CD4-positive, alpha-beta T cell (primary cell): ENCODE results near the gene TYROBP. TPM values are rescaled to one million over a fixed set of nuclear protein-coding genes. Genes with fewer than 3 reads are reported as not detected.

Experiments used
- ATAC-seq: fragments of 200-7000 bp; cut with Tn5 transposase; one replicate; pipeline ENCODE4 v1.10.0; 2022; ENCODE audit warnings: mild to moderate bottlenecking; ENCODE audit not compliant: poor library complexity
- CTCF ChIA-PET: fragments of 350-600 bp; sonication (Branson Sonifier 250); formaldehyde crosslinking; loops from one replicate; lab custom pipeline; 2021; ENCODE audit warnings: antibody characterized with exemption, inconsistent platforms; lab: Charles Lee
- POLR2A ChIA-PET: fragments of 350-600 bp; sonication (Branson Sonifier 250); formaldehyde crosslinking; loops from one replicate; lab custom pipeline; 2021; ENCODE audit warnings: antibody characterized with exemption, inconsistent platforms; lab: Charles Lee
- DNase-seq, 14 experiments: peaks; one replicate each; pipeline ENCODE4 v3.0.0-alpha.2; 2013 to 2020; ENCODE audit warnings: mixed read lengths in 2 of 14
- H3K27ac ChIP-seq, 2 donors: one replicate each; pipeline versions ENCODE4 v1.5.1 to v1.7.0; 2013; ENCODE audit warnings: low read length in 2 of 2, low read depth in 1 of 2, mild to moderate bottlenecking in 1 of 2
- H3K27me3 ChIP-seq, 2 experiments: 1 replicate in 1 of 2; 2 replicates in 1 of 2; pipeline versions ENCODE4 v1.6.1 to v1.7.0; 2013; ENCODE audit warnings: low read length in 2 of 2, control low read depth in 1 of 2, mild to moderate bottlenecking in 1 of 2, moderate library complexity in 1 of 2; ENCODE audit not compliant: insufficient read depth in 2 of 2, control insufficient read depth in 1 of 2
- H3K36me3 ChIP-seq: one replicate; pipeline ENCODE4 v1.6.1; 2013; ENCODE audit warnings: low read length, control low read depth; ENCODE audit not compliant: insufficient read depth
- H3K4me1 ChIP-seq: one replicate; pipeline ENCODE4 v1.6.1; 2013; ENCODE audit warnings: low read length, control low read depth; ENCODE audit not compliant: insufficient read depth
- H3K4me3 ChIP-seq: one replicate; pipeline ENCODE4 v1.5.1; 2013; ENCODE audit warnings: mild to moderate bottlenecking, low read length, moderate library complexity
- H3K9me3 ChIP-seq, 2 experiments: 1 replicate in 1 of 2; 2 replicates in 1 of 2; pipeline versions ENCODE4 v1.6.1 to v1.7.0; 2013; ENCODE audit warnings: low read length in 2 of 2, mild to moderate bottlenecking in 2 of 2, control low read depth in 1 of 2, moderate library complexity in 1 of 2; ENCODE audit not compliant: control insufficient read depth in 1 of 2, insufficient read depth in 1 of 2
- H3K27ac Mint-ChIP-seq: one replicate; pipeline ENCODE4 v1.8.0; 2020; ENCODE audit warnings: mixed read lengths
- H3K27me3 Mint-ChIP-seq: one replicate; pipeline ENCODE4 v1.8.0; 2021; ENCODE audit warnings: mixed read lengths
- H3K36me3 Mint-ChIP-seq: one replicate; pipeline ENCODE4 v1.8.0; 2021; ENCODE audit warnings: low read depth, mixed read lengths
- H3K4me1 Mint-ChIP-seq: one replicate; pipeline ENCODE4 v1.8.0; 2021; ENCODE audit warnings: low read depth, mixed read lengths
- H3K4me3 Mint-ChIP-seq: one replicate; pipeline ENCODE4 v1.8.0; 2020; ENCODE audit warnings: mild to moderate bottlenecking, mixed read lengths
- H3K9me3 Mint-ChIP-seq: one replicate; pipeline ENCODE4 v1.8.0; 2020; ENCODE audit warnings: mixed read lengths
- CTCF ChIP-seq: fragments of 200-600 bp; IDR thresholded peaks from one replicate; pipeline ENCODE4 v1.8.0; 2022; ENCODE audit warnings: antibody characterized with exemption, mild to moderate bottlenecking
- intact Hi-C, 2 experiments: fragments of 100-400 bp; cut with DNase I in 1 of 2; cut with micrococcal nuclease in 1 of 2; formaldehyde crosslinking; loops; one replicate each; pipeline versions ENCODE4 v1.15.1 to v1.9.0; 2023 to 2025; cut with DNase I, micrococcal nuclease
- total RNA-seq, 174 experiments: library from RNA in 2 of 174; stranded (reverse) in 2 of 174; gene quantifications; one replicate each; pipeline ENCODE4 v1.2.3 and lab custom pipeline; 2021 to 2026

Gene TYROBP
- total RNA-seq, 2 experiments from 2014 or later = 6.0 to 7.6 TPM

GRCh38 chr19:35860818-35861639 is 47.1 kb downstream of the TYROBP start:
- peaks cover 0 to 32% of the 10 kb centered on the region in 2 experiments for H3K9me3 ChIP-seq
- ATAC-seq (no peak), DNase-seq (no peak)
- H3K4me3 Mint-ChIP-seq = no peak overlapping the region
- H3K4me1 ChIP-seq = peaks cover 21% of the 10 kb centered on the region
- peaks cover 5% of the 10 kb centered on the region for H3K4me1 Mint-ChIP-seq
- TF ChIP-seq CTCF = no peak
- no peak overlapping the region for H3K4me3 ChIP-seq
- ChIA-PET POLR2A (no interaction called here), CTCF (no interaction called here)
- H3K9me3 Mint-ChIP-seq = no peaks in the 10 kb centered on the region
- no peak overlapping the region for H3K27ac ChIP-seq
- intact Hi-C loops = no loop called here
- no peaks in the 10 kb centered on the region for H3K36me3 ChIP-seq
- peaks cover 42 to 54% of the 10 kb centered on the region in 2 experiments for H3K27me3 ChIP-seq
- H3K36me3 Mint-ChIP-seq = no peaks in the 10 kb centered on the region
- H3K27me3 Mint-ChIP-seq = peaks cover 78% of the 10 kb centered on the region
- H3K27ac Mint-ChIP-seq = no peak overlapping the region

GRCh38 chr19:35860436-35860817 is 47.7 kb downstream of the TYROBP start:
- no peaks in the 10 kb centered on the region for H3K36me3 Mint-ChIP-seq
- intact Hi-C loops = no loop called here

GRCh38 chr19:35859414-35859813 is 48.7 kb downstream of the TYROBP start:
- peaks cover 58 to 63% of the 10 kb centered on the region in 2 experiments for H3K27me3 ChIP-seq
- H3K4me3 Mint-ChIP-seq = no peak overlapping the region

More at GRCh38 chr19:35860436-35860817, 47.7 kb downstream of the TYROBP start:
- ATAC-seq (no peak), DNase-seq (peak in 1 of 14 experiments; percentile 18)
- Mint-ChIP-seq H3K4me1 (peaks cover 5% of the 10 kb centered on the region), H3K9me3 (no peaks in the 10 kb centered on the region), H3K27ac (no peak overlapping the region), H3K4me3 (no peak overlapping the region), H3K27me3 (peaks cover 77% of the 10 kb centered on the region)
- H3K27ac ChIP-seq = no peak overlapping the region
- H3K4me1 ChIP-seq = peaks cover 24% of the 10 kb centered on the region
- CTCF ChIA-PET = no interaction called here
- no peaks in the 10 kb centered on the region for H3K36me3 ChIP-seq
- peaks cover 0 to 32% of the 10 kb centered on the region in 2 experiments for H3K9me3 ChIP-seq
- POLR2A ChIA-PET = no interaction called here
- peaks cover 48 to 57% of the 10 kb centered on the region in 2 experiments for H3K27me3 ChIP-seq
- TF ChIP-seq CTCF = no peak
- no peak overlapping the region for H3K4me3 ChIP-seq

More at GRCh38 chr19:35859414-35859813, 48.7 kb downstream of the TYROBP start:
- H3K27ac Mint-ChIP-seq = no peak overlapping the region
- no peak for TF ChIP-seq CTCF
- DNase-seq (no peak), ATAC-seq (no peak)
- no peaks in the 10 kb centered on the region for H3K9me3 Mint-ChIP-seq
- Histone ChIP-seq H3K9me3 (peaks cover 0 to 32% of the 10 kb centered on the region in 2 experiments), H3K27ac (no peak overlapping the region), H3K4me3 (no peak overlapping the region), H3K36me3 (no peaks in the 10 kb centered on the region), H3K4me1 (peaks cover 24% of the 10 kb centered on the region)
- peaks cover 81% of the 10 kb centered on the region for H3K27me3 Mint-ChIP-seq
- peaks cover 5% of the 10 kb centered on the region for H3K4me1 Mint-ChIP-seq
- CTCF ChIA-PET = no interaction called here
- no peaks in the 10 kb centered on the region for H3K36me3 Mint-ChIP-seq
- POLR2A ChIA-PET = no interaction called here
- intact Hi-C loops = no loop called here
